Measurements from ENCODE around the gene ZNF160.
"Not testable (repeated sequence)": the region's sequence is repeated elsewhere in the genome, so short reads cannot be mapped to it uniquely, and the experiment has no call there.

- not testable (repeated sequence) for TF ChIP-seq CTCF (IDR thresholded peaks at IDR 0.05; ENCODE audit: insufficient read depth, low read length, poor library complexity, severe bottlenecking); EZH2phosphoT487 (conservative IDR thresholded peaks at IDR 0.05; ENCODE audit: low read length)
Measured at GRCh38 chr19:53096579-53096978, 6.6 kb downstream of the ZNF160 start.

Measured in SU-DHL-6 (cell line).